Panc1 (cell line): Measurements from ENCODE around the gene PAQR4. TPM values are rescaled to one million over a fixed set of nuclear protein-coding genes. Genes with fewer than 3 reads are reported as not detected.
A peak's percentile ranks its signal among the peaks of the same experiment; 100 is the strongest.

Source experiments
- ATAC-seq: fragments of 200-7000 bp; cut with Tn5 transposase; 2 replicates; pipeline ENCODE4 v1.9.1; 2020; ENCODE audit warnings: mild to moderate bottlenecking, moderate library complexity
- BruUV-seq: library from RNA; stranded (reverse); fragments of 400-500 nt; replicated peaks from 2 replicates; lab custom pipeline; 2021; lab: Mats Ljungman, UMichigan
- CTCF ChIA-PET: fragments of 300-600 bp; sonication (Branson Sonifier 250); formaldehyde crosslinking; loops from one replicate; lab custom pipeline; 2022; ENCODE audit warnings: antibody characterized with exemption; lab: Charles Lee
- POLR2A ChIA-PET: fragments of 300-600 bp; sonication (Branson Sonifier 250); formaldehyde crosslinking; loops from one replicate; lab custom pipeline; 2022; ENCODE audit warnings: antibody characterized with exemption; lab: Charles Lee
- DNase-seq: peaks from one replicate; pipeline ENCODE4 v3.0.0-alpha.2; 2010; ENCODE audit warnings: low read depth, low spot score
- H3K27ac ChIP-seq: 2 replicates; pipeline ENCODE4 v1.5.1; 2011; ENCODE audit warnings: mild to moderate bottlenecking, low read length, inconsistent platforms
- H3K27me3 ChIP-seq: fragments of 200-500 bp; sonication (Bioruptor generic); 2 replicates; pipeline ENCODE4 v1.6.0; 2014; ENCODE audit warnings: low read length, inconsistent platforms; ENCODE audit not compliant: control insufficient read depth, insufficient read depth
- H3K36me3 ChIP-seq: fragments of 200-500 bp; sonication (Bioruptor generic); 2 replicates; pipeline ENCODE4 v1.5.1; 2014; ENCODE audit warnings: inconsistent platforms, mild to moderate bottlenecking, low read length, moderate library complexity; ENCODE audit not compliant: control insufficient read depth, insufficient read depth
- H3K4me1 ChIP-seq: 2 replicates; pipeline ENCODE4 v1.5.1; 2011; ENCODE audit warnings: inconsistent platforms, mild to moderate bottlenecking, low read length, moderate library complexity; ENCODE audit not compliant: control insufficient read depth, insufficient read depth
- H3K4me3 ChIP-seq, 2 experiments: 2 replicates each; pipeline ENCODE4 v1.5.1; 2011 to 2012; ENCODE audit warnings: low read depth in 2 of 2, low read length in 2 of 2, mild to moderate bottlenecking in 2 of 2, inconsistent platforms in 1 of 2, moderate library complexity in 1 of 2
- H3K9me3 ChIP-seq: fragments of 200-500 bp; sonication (Bioruptor generic); 2 replicates; pipeline ENCODE4 v1.5.1; 2014; ENCODE audit warnings: low read depth, mild to moderate bottlenecking, inconsistent platforms, low read length, moderate library complexity; ENCODE audit not compliant: control insufficient read depth, insufficient read depth
- CTCF ChIP-seq: fragments of 450-650 bp; IDR thresholded peaks from 2 replicates; pipeline ENCODE4 v1.5.1; 2017; ENCODE audit warnings: mild to moderate bottlenecking
- POLR2AphosphoS5 ChIP-seq: IDR thresholded peaks from 2 replicates; pipeline ENCODE4 v1.6.1; 2012; ENCODE audit warnings: mild to moderate bottlenecking, low read depth, low read length, moderate library complexity
- SIN3A ChIP-seq: IDR thresholded peaks from 2 replicates; pipeline ENCODE4 v1.6.1; 2012; ENCODE audit warnings: low read depth, mild to moderate bottlenecking, low read length, moderate library complexity, borderline replicate concordance; ENCODE audit not compliant: insufficient read depth
- TCF7L2 ChIP-seq: IDR thresholded peaks from 2 replicates; pipeline ENCODE4 v1.6.1; 2011; ENCODE audit warnings: mild to moderate bottlenecking, low read depth, low read length, inconsistent platforms
- in situ Hi-C: cut with HindIII; loops from 2 replicates; pipeline ENCODE4 v1.10.0; 2016; ENCODE audit warnings: low sequenced_read_pairs, low pct_unique_long_range_greater_than_20kb
- intact Hi-C: fragments of 100-400 bp; cut with micrococcal nuclease; formaldehyde crosslinking; loops from one replicate; pipeline ENCODE4 v1.10.0; 2022; ENCODE audit not compliant: unreplicated experiment
- total RNA-seq: library from RNA; stranded (reverse); gene quantifications from one replicate; pipeline ENCODE4 v1.2.1, GENCODE V29; 2021; ENCODE audit not compliant: unreplicated experiment
- TF ChIP-seq, protein P1 (sequence below), 2 experiments: IDR thresholded peaks; 2 replicates each; pipeline ENCODE4 v1.6.1; 2011 to 2012; ENCODE audit warnings: low read depth in 2 of 2, control low read depth in 1 of 2, low read length in 1 of 2, mild to moderate bottlenecking in 1 of 2, moderate library complexity in 1 of 2; ENCODE audit not compliant: insufficient read depth in 1 of 2

The PAQR4 gene
- total RNA-seq, 1 experiment from 2014 or later = 51.8 TPM

- H3K36me3 ChIP-seq = peaks cover 9% of the 10 kb centered on the region
- ATAC-seq (peak; percentile 8), DNase-seq (no peak)
- intact Hi-C loops (no loop called here), in situ Hi-C loops (no loop called here)
- ChIA-PET POLR2A (interaction anchor here (0.6 kb wide), 5 partner anchors 11 to 1144 kb away, joined by 3 to 8 read pairs (median 4); no protein-coding TSS in a partner anchor), CTCF (interaction anchor here (0.7 to 1.2 kb wide), 4 partner anchors 9 to 25 kb away, joined by 3 to 5 read pairs (median 4); no protein-coding TSS in a partner anchor)
- H3K27me3 ChIP-seq = no peaks in the 10 kb centered on the region
- peaks cover 16% of the 10 kb centered on the region for H3K4me1 ChIP-seq
- TSS peak; percentile 96 for BruUV-seq
- TF ChIP-seq POLR2AphosphoS5 (no peak; the same call in 1 of the 2 replicates), SIN3A (no peak), TCF7L2 (no peak), CTCF (no peak)
- TF ChIP-seq, protein P1, sequence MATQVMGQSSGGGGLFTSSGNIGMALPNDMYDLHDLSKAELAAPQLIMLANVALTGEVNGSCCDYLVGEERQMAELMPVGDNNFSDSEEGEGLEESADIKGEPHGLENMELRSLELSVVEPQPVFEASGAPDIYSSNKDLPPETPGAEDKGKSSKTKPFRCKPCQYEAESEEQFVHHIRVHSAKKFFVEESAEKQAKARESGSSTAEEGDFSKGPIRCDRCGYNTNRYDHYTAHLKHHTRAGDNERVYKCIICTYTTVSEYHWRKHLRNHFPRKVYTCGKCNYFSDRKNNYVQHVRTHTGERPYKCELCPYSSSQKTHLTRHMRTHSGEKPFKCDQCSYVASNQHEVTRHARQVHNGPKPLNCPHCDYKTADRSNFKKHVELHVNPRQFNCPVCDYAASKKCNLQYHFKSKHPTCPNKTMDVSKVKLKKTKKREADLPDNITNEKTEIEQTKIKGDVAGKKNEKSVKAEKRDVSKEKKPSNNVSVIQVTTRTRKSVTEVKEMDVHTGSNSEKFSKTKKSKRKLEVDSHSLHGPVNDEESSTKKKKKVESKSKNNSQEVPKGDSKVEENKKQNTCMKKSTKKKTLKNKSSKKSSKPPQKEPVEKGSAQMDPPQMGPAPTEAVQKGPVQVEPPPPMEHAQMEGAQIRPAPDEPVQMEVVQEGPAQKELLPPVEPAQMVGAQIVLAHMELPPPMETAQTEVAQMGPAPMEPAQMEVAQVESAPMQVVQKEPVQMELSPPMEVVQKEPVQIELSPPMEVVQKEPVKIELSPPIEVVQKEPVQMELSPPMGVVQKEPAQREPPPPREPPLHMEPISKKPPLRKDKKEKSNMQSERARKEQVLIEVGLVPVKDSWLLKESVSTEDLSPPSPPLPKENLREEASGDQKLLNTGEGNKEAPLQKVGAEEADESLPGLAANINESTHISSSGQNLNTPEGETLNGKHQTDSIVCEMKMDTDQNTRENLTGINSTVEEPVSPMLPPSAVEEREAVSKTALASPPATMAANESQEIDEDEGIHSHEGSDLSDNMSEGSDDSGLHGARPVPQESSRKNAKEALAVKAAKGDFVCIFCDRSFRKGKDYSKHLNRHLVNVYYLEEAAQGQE (IDR thresholded peaks at IDR 0.05; ENCODE audit: insufficient read depth in 1 of 2, low read depth in 2 of 2, low read length in 1 of 2) = no peak
- no peaks in the 10 kb centered on the region for H3K9me3 ChIP-seq
- H3K27ac ChIP-seq = peak overlapping the region; percentile 99
- peak overlapping the region; percentile 94 to 95 for H3K4me3 ChIP-seq
These were observed 53.7 kb downstream of the PAQR4 start for GRCh38 chr16:3022684-3023414.

Other genes with a start within 250 kb of the PAQR4 start
- gene PRSS27, start 249.1 kb upstream of the PAQR4 start, total RNA-seq = 3.3 TPM
- 617 TPM for gene SRRM2, start 216.7 kb upstream of the PAQR4 start, total RNA-seq
- 642 TPM for gene ELOB, start 192.1 kb upstream of the PAQR4 start, total RNA-seq
- 0.59 TPM for gene PRSS33, start 181.8 kb upstream of the PAQR4 start, total RNA-seq
- gene PRSS41, start 170.9 kb upstream of the PAQR4 start, total RNA-seq = not detected
- not detected for gene PRSS21, start 152.1 kb upstream of the PAQR4 start, total RNA-seq
- 9.1 TPM for gene ZG16B, start 139.0 kb upstream of the PAQR4 start, total RNA-seq
- 23.9 TPM for gene PRSS22, start 111.2 kb upstream of the PAQR4 start, total RNA-seq
- 77.3 TPM for gene FLYWCH2, start 86.1 kb upstream of the PAQR4 start, total RNA-seq
- 67.9 TPM for gene FLYWCH1, start 57.4 kb upstream of the PAQR4 start, total RNA-seq
- 10.8 TPM for gene KREMEN2, start 5.1 kb upstream of the PAQR4 start, total RNA-seq
- gene PKMYT1, start 11.1 kb downstream of the PAQR4 start, total RNA-seq = 105 TPM
- 1.6 TPM for gene CLDN9, start 43.6 kb downstream of the PAQR4 start, total RNA-seq
- gene CLDN6, start 48.8 kb downstream of the PAQR4 start, total RNA-seq = 1.2 TPM
- 156 TPM for gene TNFRSF12A, start 51.0 kb downstream of the PAQR4 start, total RNA-seq
- gene HCFC1R1, start 54.6 kb downstream of the PAQR4 start, total RNA-seq = 67.3 TPM
- 56.7 TPM for gene THOC6, start 54.7 kb downstream of the PAQR4 start, total RNA-seq
- gene BICDL2, start 67.6 kb downstream of the PAQR4 start, total RNA-seq = 0.21 TPM
- 0.67 TPM for gene MMP25, start 77.2 kb downstream of the PAQR4 start, total RNA-seq
- 17.1 TPM for gene IL32, start 96.3 kb downstream of the PAQR4 start, total RNA-seq
- gene ZSCAN10, start 129.9 kb downstream of the PAQR4 start, total RNA-seq = 0.21 TPM
- gene ZNF205, start 143.2 kb downstream of the PAQR4 start, total RNA-seq = 18.3 TPM
- 12.3 TPM for gene ZNF213, start 165.7 kb downstream of the PAQR4 start, total RNA-seq
- gene OR1F1, start 218.9 kb downstream of the PAQR4 start, total RNA-seq = 0.26 TPM